ENCODE measurements around the gene RPN2.

Gene RPN2

GRCh38 chr20:37243076-37243936, 64.2 kb downstream of the RPN2 start:
- peak; percentile 17 for DNase-seq (ENCODE audit: low read depth)

DNA sequence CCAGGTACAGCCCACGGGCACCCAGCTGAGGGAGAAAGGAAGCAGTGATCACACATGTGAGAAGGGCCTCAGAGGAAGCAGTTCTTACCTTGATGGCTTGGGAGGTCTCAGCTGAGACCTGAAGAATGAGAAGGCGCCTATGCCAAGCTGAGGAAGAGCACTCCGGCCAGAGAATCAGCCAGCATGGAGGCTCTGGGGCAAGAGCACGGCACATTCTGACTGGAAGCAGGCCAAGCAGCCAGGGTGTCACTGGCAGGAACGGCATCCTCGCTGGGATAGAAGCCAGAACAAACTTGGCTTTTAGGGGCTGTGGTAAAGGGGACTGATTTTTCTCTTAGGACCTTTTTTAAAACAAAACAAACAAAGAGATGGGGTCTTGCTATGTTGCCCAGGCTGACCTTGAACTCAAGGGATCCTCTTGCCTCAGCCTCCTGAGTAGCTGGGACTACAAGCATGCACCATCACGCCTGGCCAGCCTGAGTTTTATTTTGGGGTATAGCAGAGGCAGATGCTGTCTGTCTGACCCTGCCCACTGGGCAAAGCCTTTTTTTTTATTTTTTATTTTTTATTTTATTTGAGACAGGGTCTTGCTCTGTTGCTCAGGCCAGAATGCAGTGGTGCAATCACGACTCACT, 64.9 kb downstream of the RPN2 start:
- no peak for DNase-seq (ENCODE audit: low read depth)

DNA sequence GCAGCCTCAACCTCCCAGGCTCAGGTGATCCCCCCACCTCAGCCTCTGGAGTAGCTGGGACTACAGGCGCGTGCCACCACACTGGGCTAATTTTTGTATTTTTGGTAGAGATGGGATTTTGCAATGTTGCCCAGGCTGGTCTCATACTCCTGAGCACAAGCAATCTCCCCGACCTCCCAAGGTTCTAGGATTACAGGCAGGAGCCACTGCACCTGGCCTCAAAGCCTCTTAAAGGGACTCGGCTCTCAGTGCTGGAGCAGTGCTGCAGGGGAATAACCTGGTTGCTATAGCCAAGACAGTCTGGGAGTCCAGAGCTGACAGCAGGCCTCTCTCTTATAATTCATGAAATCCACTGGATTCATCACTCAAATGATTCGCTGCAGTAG, 65.4 kb downstream of the RPN2 start:
- DNase-seq (ENCODE audit: low read depth): no peak

GRCh38 chr20:37245216-37246150, 66.4 kb downstream of the RPN2 start:
- no peak for DNase-seq (ENCODE audit: low read depth)

- no peak for DNase-seq (ENCODE audit: low read depth)
These were observed 67.6 kb downstream of the RPN2 start for GRCh38 chr20:37246736-37247135.

DNA sequence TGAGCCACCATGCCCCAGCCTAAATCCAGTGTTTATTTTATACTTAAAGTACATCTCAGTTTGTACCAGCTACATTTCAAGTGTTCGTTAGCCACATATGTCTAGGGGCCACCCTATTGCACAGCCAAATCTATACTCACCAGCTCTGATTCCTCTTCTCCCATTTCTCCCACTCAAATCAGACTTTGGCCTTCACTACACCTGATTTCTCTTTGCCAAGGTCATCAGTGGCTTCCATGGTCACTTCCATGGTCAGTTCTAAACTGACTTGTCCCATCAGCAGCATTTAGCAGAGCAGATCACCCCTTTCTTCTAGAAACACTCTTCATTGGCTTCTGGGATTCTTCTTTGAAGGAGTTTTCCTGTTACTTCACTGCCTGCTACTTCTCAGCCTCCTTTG, 68.4 kb downstream of the RPN2 start:
- no peak for DNase-seq (ENCODE audit: low read depth)

- no peak for DNase-seq (ENCODE audit: low read depth)
These were observed 70.2 kb downstream of the RPN2 start for GRCh38 chr20:37249304-37249703.

DNA sequence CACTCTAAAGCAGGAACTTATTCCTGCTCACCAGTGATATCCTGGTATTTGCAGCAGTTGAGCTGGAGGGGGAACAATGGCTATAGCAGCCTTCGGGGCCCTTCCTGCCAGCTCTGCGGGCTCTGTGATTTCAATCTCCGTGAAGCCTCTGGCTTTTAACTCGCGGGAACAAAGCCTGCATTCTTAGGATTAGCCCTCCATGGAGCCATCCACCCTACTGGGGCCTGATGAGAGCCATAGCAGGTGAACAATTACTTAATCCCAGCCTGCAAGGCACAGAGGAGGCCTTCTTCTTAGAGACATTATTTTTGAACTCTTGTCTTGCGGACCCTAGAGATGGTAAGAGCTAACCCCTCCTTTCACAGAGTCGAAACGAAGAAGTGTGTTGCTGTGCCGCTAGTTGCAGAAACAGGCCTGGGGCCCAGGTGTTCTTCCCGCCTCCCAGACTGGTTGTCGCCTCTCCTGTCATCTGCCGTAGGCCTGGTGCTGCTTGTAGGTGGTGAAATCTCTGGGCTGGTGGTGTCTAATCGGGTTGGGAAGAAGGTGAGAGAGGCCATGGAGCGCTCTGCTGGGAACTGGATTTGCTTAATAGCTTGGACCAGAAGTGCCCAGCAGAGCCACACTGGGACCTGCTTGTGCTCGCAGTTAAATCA, 72.8 kb downstream of the RPN2 start:
- DNase-seq (ENCODE audit: low read depth): no peak

DNA sequence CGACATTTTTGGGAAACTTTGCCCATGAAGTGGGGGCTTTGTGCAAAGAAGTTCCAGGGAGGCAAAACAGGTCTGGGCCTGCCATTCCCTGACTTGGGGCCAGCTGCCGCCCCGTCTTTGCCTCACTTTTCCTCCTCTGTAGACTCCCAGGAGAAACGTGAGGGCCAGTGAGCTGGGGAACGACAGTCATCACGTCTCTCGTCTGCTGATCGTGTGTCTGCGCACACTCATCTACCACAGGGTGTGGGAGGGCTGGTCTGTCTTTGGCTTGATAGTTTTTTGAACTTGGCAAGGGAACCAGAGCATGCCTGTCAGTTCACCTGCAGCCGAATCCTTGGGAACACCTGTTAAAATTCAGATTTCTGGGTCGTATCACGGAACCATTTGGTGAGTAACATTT, 74.0 kb downstream of the RPN2 start:
- no peak for DNase-seq (ENCODE audit: low read depth)

GRCh38 chr20:37254114-37254878, 75.2 kb downstream of the RPN2 start:
- no peak for DNase-seq (ENCODE audit: low read depth)

GRCh38 chr20:37256286-37256685, 77.2 kb downstream of the RPN2 start:
- DNase-seq (ENCODE audit: low read depth): no peak

- no peak for DNase-seq (ENCODE audit: low read depth)
These were observed 78.4 kb downstream of the RPN2 start for GRCh38 chr20:37257530-37257929.

DNA sequence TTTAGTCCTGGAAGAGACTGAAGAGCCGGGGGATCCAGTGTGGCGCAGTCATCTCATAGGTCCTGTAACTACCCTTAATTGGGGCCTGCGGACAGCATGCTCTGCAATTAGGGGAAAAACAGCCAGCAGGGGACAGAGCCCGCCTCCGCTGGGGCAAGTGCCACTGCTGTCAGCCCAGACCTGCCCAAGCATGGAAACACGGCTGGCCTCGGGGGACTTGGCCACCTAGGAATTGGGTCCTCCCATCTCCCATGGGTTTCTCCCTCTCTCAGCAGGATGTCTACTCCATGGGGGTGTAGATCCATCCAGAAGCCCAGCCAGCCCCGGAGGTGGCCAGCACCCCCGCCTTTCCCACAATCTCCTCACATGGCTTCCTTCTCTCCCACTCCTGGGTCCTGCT, 78.9 kb downstream of the RPN2 start:
- DNase-seq (ENCODE audit: low read depth): no peak

DNA sequence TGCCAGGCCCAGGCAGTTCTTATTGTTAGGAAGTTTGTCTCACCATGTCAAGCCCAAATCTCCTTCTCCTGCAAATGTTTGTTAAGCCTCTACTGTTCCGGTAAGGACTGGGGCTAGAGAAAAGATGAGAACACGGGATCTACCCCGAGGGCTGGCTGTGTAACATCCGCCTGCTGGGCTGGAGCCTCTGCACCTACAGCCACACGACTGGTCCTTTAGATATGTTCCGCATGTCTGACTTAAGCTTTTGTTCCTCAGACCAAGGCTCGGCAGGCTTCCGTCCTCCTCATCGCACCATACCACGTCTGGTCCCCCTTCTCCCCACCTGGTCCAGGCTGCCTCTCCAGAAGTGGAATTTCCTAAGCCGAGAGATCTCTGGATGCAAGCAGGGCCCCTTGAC, 79.9 kb downstream of the RPN2 start:
- DNase-seq (ENCODE audit: low read depth): no peak

GRCh38 chr20:37259865-37260264, 80.7 kb downstream of the RPN2 start:
- DNase-seq (ENCODE audit: low read depth): no peak

- DNase-seq (ENCODE audit: low read depth): no peak
These were observed 81.8 kb downstream of the RPN2 start for GRCh38 chr20:37260923-37261322.

- DNase-seq (ENCODE audit: low read depth): no peak
These were observed 82.6 kb downstream of the RPN2 start, which contains the start of gene GHRH for GRCh38 chr20:37261714-37262113. Gene GHRH, minus strand, starts transcription at chr20:37261814. Its CDS starts 4,925 bp downstream, at chr20:37256889.

- no peak for DNase-seq (ENCODE audit: low read depth)
These were observed 83.4 kb downstream of the RPN2 start for GRCh38 chr20:37262505-37262904.

DNA sequence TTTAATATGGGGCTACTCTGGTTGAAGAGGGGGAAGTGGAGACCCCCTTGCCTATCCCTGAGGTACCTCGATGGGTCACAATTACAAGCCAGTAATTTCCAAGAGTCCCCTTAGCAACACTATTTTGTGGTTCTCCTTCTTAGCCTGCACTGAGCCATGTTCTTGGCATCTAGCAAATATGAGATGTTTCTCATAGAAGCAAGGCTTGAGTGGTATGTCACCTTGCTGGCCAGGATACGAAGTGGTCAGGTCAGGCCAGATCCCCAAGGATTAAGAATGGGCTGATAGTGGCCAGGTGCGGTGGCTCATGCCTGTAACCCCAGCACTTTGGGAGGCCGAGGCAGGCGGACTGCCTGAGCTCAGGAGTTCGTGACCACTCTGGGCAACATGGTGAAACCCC, 84.6 kb downstream of the RPN2 start:
- DNase-seq (ENCODE audit: low read depth): no peak

- peak; percentile 25 for DNase-seq (ENCODE audit: low read depth)
These were observed 86.0 kb downstream of the RPN2 start for GRCh38 chr20:37265152-37265551.
